Cardiac muscle cell (in vitro differentiated cells and primary cell): ENCODE data around the gene ISLR. TPM values are rescaled to one million over a fixed set of nuclear protein-coding genes. Genes with fewer than 3 reads are reported as not detected.

Source experiments
- DNase-seq, 2 donors: peaks; one replicate each; pipeline versions ENCODE4 v3.0.0 to v3.0.0-alpha.2; 2010 to 2017; ENCODE audit warnings: low read depth in 1 of 2, low spot score in 1 of 2
- H3K27ac ChIP-seq: fragments of 200-600 bp; sonication (generic); 2 replicates; pipeline ENCODE4 v1.5.1; 2016
- H3K27me3 ChIP-seq: fragments of 200-600 bp; sonication (generic); 2 replicates; pipeline ENCODE4 v1.6.0; 2016; ENCODE audit warnings: control low read depth
- H3K36me3 ChIP-seq: fragments of 200-600 bp; sonication (generic); 2 replicates; pipeline ENCODE4 v1.5.1; 2016; ENCODE audit warnings: control low read depth
- H3K4me1 ChIP-seq: fragments of 200-600 bp; sonication (generic); 2 replicates; pipeline ENCODE4 v1.8.1; 2017; ENCODE audit warnings: low read depth, mild to moderate bottlenecking, mixed run types
- H3K4me3 ChIP-seq: fragments of 200-600 bp; sonication (generic); 2 replicates; pipeline ENCODE4 v1.5.1; 2016; ENCODE audit warnings: mild to moderate bottlenecking
- H3K9me3 ChIP-seq: fragments of 200-600 bp; sonication (generic); 2 replicates; pipeline ENCODE4 v1.5.1; 2017; ENCODE audit warnings: low read depth, mild to moderate bottlenecking, control low read depth
- polyA plus RNA-seq: library from polyadenylated mRNA; unstranded; fragments of >200 nt; fragmentation: Nextera tagmentation; extraction: Ambion mirVana; gene quantifications from 2 replicates; pipeline ENCODE4 v1.2.1, GENCODE V29; 2016
- total RNA-seq: library from RNA; depleted of rRNA; stranded (reverse); fragments of >200 nt; gene quantifications from 2 replicates; pipeline ENCODE4 v1.2.3, GENCODE V29; 2016
- TF ChIP-seq, protein P1 (sequence below): IDR thresholded peaks from 2 replicates; pipeline ENCODE4 v1.5.1; 2012; ENCODE audit warnings: low read depth, mild to moderate bottlenecking, low read length

The ISLR gene
- total and polyA plus RNA-seq, 2 experiments from 2014 or later, result 0.44 to 4.1 TPM

DNA sequence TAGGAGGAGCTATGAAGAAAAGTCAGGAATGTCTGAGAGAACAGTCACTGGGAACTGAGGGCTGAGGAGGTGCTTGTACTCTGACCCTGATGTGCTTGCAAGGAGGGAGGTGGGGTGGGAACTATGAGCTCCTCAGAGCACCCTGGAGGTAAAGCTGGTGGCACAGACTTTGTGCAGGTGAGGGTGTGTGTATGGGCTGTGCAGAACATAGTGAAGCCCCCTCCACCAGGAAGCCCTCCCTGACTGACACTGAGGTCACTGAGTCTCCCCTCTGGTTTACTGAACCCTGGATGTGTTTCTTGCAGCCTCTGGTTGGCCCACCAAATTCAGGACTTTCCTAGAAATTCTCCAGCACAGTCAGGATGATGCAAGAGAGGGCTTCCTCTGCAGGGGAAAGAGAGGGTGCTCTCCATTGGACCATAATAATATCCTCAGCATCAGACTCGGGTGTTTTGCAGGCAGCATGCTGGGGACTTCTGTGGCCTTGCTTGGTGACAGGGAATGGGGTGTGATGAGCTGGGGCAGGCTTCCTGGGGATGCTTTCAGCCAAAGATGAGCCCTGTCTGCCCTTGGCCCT, 1.5 kb upstream of the ISLR start:
- no peaks in the 10 kb centered on the region for H3K27me3 ChIP-seq
- peaks cover 26% of the 10 kb centered on the region for H3K4me1 ChIP-seq
- DNase-seq, result peak in 1 of 2 donors; percentile 25
- no peak overlapping the region for H3K27ac ChIP-seq
- H3K36me3 ChIP-seq, result no peaks in the 10 kb centered on the region
- TF ChIP-seq, protein P1, sequence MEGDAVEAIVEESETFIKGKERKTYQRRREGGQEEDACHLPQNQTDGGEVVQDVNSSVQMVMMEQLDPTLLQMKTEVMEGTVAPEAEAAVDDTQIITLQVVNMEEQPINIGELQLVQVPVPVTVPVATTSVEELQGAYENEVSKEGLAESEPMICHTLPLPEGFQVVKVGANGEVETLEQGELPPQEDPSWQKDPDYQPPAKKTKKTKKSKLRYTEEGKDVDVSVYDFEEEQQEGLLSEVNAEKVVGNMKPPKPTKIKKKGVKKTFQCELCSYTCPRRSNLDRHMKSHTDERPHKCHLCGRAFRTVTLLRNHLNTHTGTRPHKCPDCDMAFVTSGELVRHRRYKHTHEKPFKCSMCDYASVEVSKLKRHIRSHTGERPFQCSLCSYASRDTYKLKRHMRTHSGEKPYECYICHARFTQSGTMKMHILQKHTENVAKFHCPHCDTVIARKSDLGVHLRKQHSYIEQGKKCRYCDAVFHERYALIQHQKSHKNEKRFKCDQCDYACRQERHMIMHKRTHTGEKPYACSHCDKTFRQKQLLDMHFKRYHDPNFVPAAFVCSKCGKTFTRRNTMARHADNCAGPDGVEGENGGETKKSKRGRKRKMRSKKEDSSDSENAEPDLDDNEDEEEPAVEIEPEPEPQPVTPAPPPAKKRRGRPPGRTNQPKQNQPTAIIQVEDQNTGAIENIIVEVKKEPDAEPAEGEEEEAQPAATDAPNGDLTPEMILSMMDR, result no peak
- H3K9me3 ChIP-seq, result no peaks in the 10 kb centered on the region
- no peak overlapping the region for H3K4me3 ChIP-seq

DNA sequence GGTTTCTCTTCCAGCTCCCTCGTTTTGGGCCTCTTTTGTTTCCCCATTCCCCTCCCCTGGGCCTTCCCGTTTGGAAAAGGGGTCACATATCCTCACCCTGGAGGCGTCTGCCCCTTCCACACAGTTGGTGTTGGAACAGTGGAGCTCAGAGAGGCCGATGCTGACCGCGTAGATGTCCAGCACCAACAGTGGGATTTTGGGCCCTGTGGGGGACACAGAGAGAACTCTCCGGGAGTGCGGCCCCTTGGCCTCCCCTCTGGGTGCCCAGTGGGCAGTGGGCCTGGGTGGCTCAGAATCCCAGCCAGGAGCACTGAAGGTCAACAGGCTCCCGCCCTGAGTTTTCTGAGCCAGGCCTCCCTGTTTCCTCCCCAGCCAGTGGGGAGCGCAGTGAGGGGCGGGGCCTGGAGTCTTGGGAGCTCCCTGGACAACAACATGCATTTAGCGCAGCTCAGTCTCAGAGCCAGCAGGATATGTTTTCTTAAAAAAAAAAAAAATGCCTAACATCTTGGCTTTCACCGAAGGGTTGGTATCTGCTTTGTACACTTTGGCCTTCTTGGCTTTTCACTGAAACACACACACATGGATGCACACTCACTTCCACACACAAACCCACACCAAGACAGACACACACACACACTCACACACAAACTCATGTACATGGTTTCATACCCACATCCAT, 670 bp upstream of the ISLR start:
- Histone ChIP-seq H3K27me3 (no peaks in the 10 kb centered on the region), H3K4me3 (no peak overlapping the region), H3K36me3 (no peaks in the 10 kb centered on the region), H3K27ac (no peak overlapping the region), H3K9me3 (no peaks in the 10 kb centered on the region), H3K4me1 (peaks cover 25% of the 10 kb centered on the region)
- peak; percentile 23 to 90 for DNase-seq
- TF ChIP-seq, protein P1, result no peak

DNA sequence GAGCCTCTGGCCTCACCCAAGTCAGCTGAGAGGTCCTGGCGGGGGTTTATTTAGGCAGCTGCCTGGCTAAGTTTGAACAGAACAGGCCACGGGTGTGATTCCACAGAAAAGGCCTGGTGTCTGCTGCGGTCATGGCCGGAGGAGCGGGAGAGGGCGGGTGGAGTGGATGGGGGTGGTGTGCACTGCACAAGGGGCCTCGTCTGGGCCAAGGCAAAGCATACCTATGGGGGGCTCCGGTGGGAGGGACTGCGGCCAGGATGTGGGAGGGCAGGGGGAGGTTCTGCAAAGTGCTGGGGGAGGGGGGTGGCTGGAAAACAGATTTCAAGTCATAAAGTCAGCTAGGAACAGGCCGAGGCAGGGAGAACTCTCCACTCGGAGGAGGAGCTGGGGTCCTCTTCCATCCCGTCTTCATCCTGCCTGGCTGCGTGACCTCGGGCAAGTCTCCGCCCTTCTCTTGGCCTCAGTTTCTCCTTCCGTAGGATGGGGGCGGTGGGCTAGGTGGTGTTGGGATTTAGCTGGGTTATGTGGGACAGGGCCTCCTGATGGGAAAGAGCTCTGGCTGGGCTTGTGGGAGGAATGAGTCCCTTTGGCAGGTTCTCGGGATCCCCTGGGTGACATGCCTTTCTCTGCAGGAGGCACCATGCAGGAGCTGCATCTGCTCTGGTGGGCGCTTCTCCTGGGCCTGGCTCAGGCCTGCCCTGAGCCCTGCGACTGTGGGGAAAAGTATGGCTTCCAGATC, 878 bp downstream of the ISLR start:
- Histone ChIP-seq H3K27ac (no peak overlapping the region), H3K4me3 (no peak overlapping the region), H3K27me3 (no peaks in the 10 kb centered on the region), H3K9me3 (no peaks in the 10 kb centered on the region), H3K4me1 (peaks cover 16% of the 10 kb centered on the region), H3K36me3 (no peaks in the 10 kb centered on the region)
- DNase-seq, result peak in 1 of 2 donors; percentile 57
- TF ChIP-seq, protein P1, result no peak

DNA sequence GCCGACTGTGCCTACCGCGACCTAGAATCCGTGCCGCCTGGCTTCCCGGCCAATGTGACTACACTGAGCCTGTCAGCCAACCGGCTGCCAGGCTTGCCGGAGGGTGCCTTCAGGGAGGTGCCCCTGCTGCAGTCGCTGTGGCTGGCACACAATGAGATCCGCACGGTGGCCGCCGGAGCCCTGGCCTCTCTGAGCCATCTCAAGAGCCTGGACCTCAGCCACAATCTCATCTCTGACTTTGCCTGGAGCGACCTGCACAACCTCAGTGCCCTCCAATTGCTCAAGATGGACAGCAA, 1.4 kb downstream of the ISLR start:
- TF ChIP-seq, protein P1, result no peak
- no peaks in the 10 kb centered on the region for H3K36me3 ChIP-seq
- peaks cover 16% of the 10 kb centered on the region for H3K4me1 ChIP-seq
- no peak overlapping the region for H3K27ac ChIP-seq
- H3K27me3 ChIP-seq, result no peaks in the 10 kb centered on the region
- no peak for DNase-seq
- no peaks in the 10 kb centered on the region for H3K9me3 ChIP-seq
- H3K4me3 ChIP-seq, result no peak overlapping the region

DNA sequence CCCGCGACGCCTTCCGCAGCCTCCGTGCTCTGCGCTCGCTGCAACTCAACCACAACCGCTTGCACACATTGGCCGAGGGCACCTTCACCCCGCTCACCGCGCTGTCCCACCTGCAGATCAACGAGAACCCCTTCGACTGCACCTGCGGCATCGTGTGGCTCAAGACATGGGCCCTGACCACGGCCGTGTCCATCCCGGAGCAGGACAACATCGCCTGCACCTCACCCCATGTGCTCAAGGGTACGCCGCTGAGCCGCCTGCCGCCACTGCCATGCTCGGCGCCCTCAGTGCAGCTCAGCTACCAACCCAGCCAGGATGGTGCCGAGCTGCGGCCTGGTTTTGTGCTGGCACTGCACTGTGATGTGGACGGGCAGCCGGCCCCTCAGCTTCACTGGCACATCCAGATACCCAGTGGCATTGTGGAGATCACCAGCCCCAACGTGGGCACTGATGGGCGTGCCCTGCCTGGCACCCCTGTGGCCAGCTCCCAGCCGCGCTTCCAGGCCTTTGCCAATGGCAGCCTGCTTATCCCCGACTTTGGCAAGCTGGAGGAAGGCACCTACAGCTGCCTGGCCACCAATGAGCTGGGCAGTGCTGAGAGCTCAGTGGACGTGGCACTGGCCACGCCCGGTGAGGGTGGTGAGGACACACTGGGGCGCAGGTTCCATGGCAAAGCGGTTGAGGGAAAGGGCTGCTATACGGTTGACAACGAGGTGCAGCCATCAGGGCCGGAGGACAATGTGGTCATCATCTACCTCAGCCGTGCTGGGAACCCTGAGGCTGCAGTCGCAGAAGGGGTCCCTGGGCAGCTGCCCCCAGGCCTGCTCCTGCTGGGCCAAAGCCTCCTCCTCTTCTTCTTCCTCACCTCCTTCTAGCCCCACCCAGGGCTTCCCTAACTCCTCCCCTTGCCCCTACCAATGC, 2.0 kb downstream of the ISLR start:
- H3K4me1 ChIP-seq, result peaks cover 16% of the 10 kb centered on the region
- no peaks in the 10 kb centered on the region for H3K27me3 ChIP-seq
- TF ChIP-seq, protein P1, result no peak
- no peaks in the 10 kb centered on the region for H3K36me3 ChIP-seq
- no peak overlapping the region for H3K4me3 ChIP-seq
- H3K27ac ChIP-seq, result no peak overlapping the region
- no peaks in the 10 kb centered on the region for H3K9me3 ChIP-seq
- no peak for DNase-seq
